OCI-LY7 (cell line): ENCODE results near the gene GATAD2B. TPM values are rescaled to one million over a fixed set of nuclear protein-coding genes. Genes with fewer than 3 reads are reported as not detected.

Experiments
- BruUV-seq: library from RNA; stranded (reverse); fragments of 400-500 nt; replicated peaks from 2 replicates; lab custom pipeline; 2021; lab: Mats Ljungman, UMichigan
- CTCF ChIA-PET: fragments of 300-600 bp; sonication (Branson Sonifier 250); formaldehyde crosslinking; loops from one replicate; lab custom pipeline; 2022; ENCODE audit warnings: antibody characterized with exemption; ENCODE audit not compliant: unreplicated experiment; lab: Charles Lee
- POLR2A ChIA-PET: fragments of 300-600 bp; sonication (Branson Sonifier 250); formaldehyde crosslinking; loops from one replicate; lab custom pipeline; 2022; ENCODE audit warnings: antibody characterized with exemption; lab: Charles Lee
- DNase-seq: peaks from one replicate; pipeline ENCODE4 v3.0.0-alpha.2; 2015; ENCODE audit warnings: low spot score
- H2AFZ ChIP-seq: fragments of 200-600 bp; sonication (generic), shearing (Covaris generic); 2 replicates; pipeline ENCODE4 v1.6.1; 2014; ENCODE audit warnings: mild to moderate bottlenecking, antibody characterized with exemption, low read length, moderate library complexity
- H3K27ac ChIP-seq: fragments of 200-600 bp; sonication (generic); 2 replicates; pipeline ENCODE4 v1.5.1; 2014; ENCODE audit warnings: mixed run types, low read depth, mild to moderate bottlenecking, moderate library complexity, low read length, inconsistent platforms; ENCODE audit not compliant: poor library complexity, severe bottlenecking
- H3K36me3 ChIP-seq: fragments of 200-600 bp; sonication (generic); 2 replicates; pipeline ENCODE4 v1.6.1; 2014; ENCODE audit warnings: mild to moderate bottlenecking, antibody characterized with exemption, low read length, moderate library complexity, mixed read lengths; ENCODE audit not compliant: insufficient read depth
- H3K4me1 ChIP-seq: fragments of 200-600 bp; sonication (generic); 2 replicates; pipeline ENCODE4 v1.5.1; 2014; ENCODE audit warnings: mild to moderate bottlenecking, low read length; ENCODE audit not compliant: insufficient read depth, poor library complexity, severe bottlenecking
- H3K4me2 ChIP-seq: fragments of 200-600 bp; sonication (generic); 2 replicates; pipeline ENCODE4 v1.6.1; 2014; ENCODE audit warnings: mild to moderate bottlenecking, low read length
- H3K4me3 ChIP-seq: fragments of 200-600 bp; sonication (generic); 2 replicates; pipeline ENCODE4 v1.5.1; 2014; ENCODE audit warnings: mild to moderate bottlenecking, low read depth, low read length; ENCODE audit not compliant: poor library complexity, severe bottlenecking
- H3K79me2 ChIP-seq: fragments of 200-600 bp; sonication (generic); 2 replicates; pipeline ENCODE4 v1.6.1; 2016; ENCODE audit warnings: low read depth, mild to moderate bottlenecking, low read length, moderate library complexity, mixed read lengths; ENCODE audit not compliant: insufficient read depth
- H3K9me2 ChIP-seq: fragments of 200-600 bp; sonication (generic); 2 replicates; pipeline ENCODE4 v1.6.1; 2016; ENCODE audit warnings: mild to moderate bottlenecking, low read length, mixed read lengths; ENCODE audit not compliant: insufficient read depth
- H3K9me3 ChIP-seq: fragments of 200-600 bp; sonication (generic); 2 replicates; pipeline ENCODE4 v1.6.1; 2014; ENCODE audit warnings: mild to moderate bottlenecking, mixed run types, low read length, mixed read lengths
- H4K20me1 ChIP-seq: fragments of 200-600 bp; sonication (generic); 2 replicates; pipeline ENCODE4 v1.6.1; 2014; ENCODE audit warnings: mild to moderate bottlenecking, antibody characterized with exemption, low read length, moderate library complexity, mixed read lengths; ENCODE audit not compliant: insufficient read depth
- EZH2phosphoT487 ChIP-seq: fragments of 200-600 bp; sonication (generic); IDR thresholded peaks from 2 replicates; pipeline ENCODE4 v1.6.1; 2018; ENCODE audit warnings: low read depth, borderline replicate concordance, mild to moderate bottlenecking, mixed run types, antibody characterized with exemption, low read length, moderate library complexity, mixed read lengths
- intact Hi-C: fragments of 100-400 bp; cut with micrococcal nuclease; formaldehyde crosslinking; loops from one replicate; pipeline ENCODE4 v1.10.0; 2022; ENCODE audit not compliant: unreplicated experiment
- total RNA-seq, 2 experiments: library from RNA; depleted of rRNA in 1 of 2; stranded (reverse); fragments of >200 nt in 1 of 2; shearing (Covaris generic) in 1 of 2; gene quantifications; 2 replicates each; pipeline ENCODE4 v1.2.3, GENCODE V29; 2014 to 2022
- TF ChIP-seq, protein P1 (sequence below): fragments of 200-600 bp; sonication (generic); conservative IDR thresholded peaks from 2 replicates; pipeline ENCODE4 v1.5.1; 2014; ENCODE audit warnings: mild to moderate bottlenecking, antibody characterized with exemption, low read length, moderate library complexity, mixed read lengths

GATAD2B gene
- total RNA-seq, 2 experiments from 2014 or later = 11.2 to 65.2 TPM

DNA sequence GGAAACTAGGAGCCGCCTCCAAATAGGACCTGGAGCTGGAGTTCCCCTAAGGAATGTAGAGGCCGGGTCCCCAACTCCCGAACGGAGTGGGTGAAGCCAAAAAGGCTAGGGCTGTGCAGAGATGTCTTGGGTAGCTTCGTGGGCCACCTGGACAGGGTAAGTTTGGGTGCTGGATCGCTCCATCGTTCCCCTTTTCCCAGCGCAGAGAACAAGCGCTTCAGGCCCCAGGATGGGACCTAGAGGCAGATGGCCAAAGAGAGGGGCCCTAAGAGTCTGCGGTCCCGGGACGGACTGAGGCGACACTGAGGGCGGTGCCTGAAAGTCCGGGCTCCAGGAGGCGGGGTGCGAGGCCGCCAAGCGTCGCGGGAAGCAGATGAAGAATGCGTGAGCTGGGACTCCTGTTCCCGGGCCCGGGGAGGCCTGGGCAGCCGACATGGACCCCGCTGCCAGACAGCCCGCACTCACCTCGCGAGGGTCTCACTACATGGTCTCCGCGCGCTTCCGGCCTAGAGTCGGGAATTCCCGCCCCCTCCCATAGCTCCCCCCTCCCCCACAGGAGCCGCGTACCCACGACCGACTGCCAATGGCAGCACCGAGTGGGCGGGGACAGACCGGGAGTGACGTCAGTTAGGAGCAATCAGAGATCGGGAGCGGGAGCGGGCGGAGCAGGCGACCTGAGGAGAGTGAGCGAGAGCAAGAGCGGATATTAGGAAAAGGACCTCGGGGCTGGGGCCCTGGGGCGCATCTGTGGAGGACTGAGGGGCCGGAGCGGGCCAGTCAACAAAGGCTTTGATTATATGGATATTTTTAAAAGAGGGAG is 40.5 kb upstream of the GATAD2B start, which contains the start of gene SLC39A1:
Gene SLC39A1 (minus strand): TSS at position 508 of the 820 bp plus-strand sequence. CDS start 822 bp downstream, outside the sequence.
- Histone ChIP-seq H3K9me2 (no peaks in the 10 kb centered on the region), H3K4me3 (peak within 1 kb of the TSS; percentile 85), H3K79me2 (peaks cover 39% of the 10 kb centered on the region), H3K4me2 (peak within 1 kb of the TSS; percentile 99), H4K20me1 (no peaks in the 10 kb centered on the region), H3K4me1 (peaks cover 47% of the 10 kb centered on the region), H2AFZ (peak within 1 kb of the TSS; percentile 34), H3K36me3 (peaks cover 20% of the 10 kb centered on the region), H3K27ac (peak within 1 kb of the TSS; percentile 63), H3K9me3 (no peaks in the 10 kb centered on the region)
- BruUV-seq = no TSS peak
- ChIA-PET CTCF (interaction anchor here (0.6 to 0.9 kb wide), 3 partner anchors 12 to 19 kb away, joined by 3 to 4 read pairs (median 4); partner anchors contain the start of gene JTB), POLR2A (interaction anchor here (1.1 to 2.6 kb wide), 8 partner anchors 12 to 42 kb away, joined by 3 to 24 read pairs (median 5); partner anchors contain the start of genes GATAD2B, JTB, RAB13 and RPS27)
- DNase-seq = peak; percentile 94
- no peak for TF ChIP-seq EZH2phosphoT487
- TF ChIP-seq, protein P1, sequence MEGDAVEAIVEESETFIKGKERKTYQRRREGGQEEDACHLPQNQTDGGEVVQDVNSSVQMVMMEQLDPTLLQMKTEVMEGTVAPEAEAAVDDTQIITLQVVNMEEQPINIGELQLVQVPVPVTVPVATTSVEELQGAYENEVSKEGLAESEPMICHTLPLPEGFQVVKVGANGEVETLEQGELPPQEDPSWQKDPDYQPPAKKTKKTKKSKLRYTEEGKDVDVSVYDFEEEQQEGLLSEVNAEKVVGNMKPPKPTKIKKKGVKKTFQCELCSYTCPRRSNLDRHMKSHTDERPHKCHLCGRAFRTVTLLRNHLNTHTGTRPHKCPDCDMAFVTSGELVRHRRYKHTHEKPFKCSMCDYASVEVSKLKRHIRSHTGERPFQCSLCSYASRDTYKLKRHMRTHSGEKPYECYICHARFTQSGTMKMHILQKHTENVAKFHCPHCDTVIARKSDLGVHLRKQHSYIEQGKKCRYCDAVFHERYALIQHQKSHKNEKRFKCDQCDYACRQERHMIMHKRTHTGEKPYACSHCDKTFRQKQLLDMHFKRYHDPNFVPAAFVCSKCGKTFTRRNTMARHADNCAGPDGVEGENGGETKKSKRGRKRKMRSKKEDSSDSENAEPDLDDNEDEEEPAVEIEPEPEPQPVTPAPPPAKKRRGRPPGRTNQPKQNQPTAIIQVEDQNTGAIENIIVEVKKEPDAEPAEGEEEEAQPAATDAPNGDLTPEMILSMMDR = no peak
- intact Hi-C loops = loop anchor here (1.0 kb wide), 1 partner anchor 40 kb away; no protein-coding TSS in a partner anchor

DNA sequence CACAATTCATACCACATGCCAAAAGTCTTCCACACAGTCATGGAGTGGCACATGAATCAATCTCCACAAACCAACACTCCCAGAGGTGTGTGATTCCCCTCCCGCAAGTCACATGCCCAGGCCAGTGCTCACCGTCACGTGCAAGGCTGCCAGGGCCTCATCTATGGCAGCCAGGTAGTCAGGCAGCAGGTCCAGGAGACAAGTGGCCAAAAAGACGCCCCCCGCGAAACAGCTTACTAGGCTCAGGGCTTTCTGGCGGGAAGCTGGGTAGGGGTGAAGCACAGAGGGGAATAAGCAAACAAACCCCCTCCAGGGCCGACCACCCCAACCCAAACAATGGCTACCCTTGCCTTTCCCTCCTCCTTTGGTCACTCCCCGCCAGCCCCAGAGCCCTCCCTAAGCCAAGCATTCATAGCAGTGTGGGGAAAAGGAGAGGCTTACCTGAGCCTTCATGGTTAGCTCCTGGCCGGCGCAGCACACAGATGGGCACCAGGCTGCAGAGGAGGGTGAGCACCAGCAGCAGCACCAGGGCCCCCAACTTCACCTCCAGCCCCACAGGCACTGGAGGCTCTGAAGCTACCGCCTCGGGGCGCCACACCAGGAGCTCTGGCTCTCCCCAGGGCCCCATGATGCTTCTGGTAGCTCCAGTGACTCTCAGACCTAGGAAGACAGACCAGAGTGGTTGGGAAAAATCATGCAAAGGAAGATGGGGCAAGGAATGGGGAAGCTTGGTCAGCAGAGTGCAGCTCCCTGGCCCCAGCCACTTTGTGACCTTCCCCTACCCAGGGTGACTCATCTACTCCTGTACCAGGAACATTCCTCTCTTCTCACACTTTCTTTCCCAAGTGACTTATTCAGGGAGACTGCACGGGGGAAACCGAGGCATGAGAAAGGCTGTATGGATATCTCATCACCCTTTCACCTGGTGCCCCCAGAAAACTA is 39.6 kb upstream of the GATAD2B start:
- intact Hi-C loops = loop anchor here (1.0 kb wide), 1 partner anchor 39 kb away; no protein-coding TSS in a partner anchor
- DNase-seq = no peak
- peak overlapping the region; percentile 85 for H3K4me3 ChIP-seq
- no peak for TF ChIP-seq EZH2phosphoT487
- TF ChIP-seq, protein P1 = peak; percentile 34; the same call in 1 of the 2 replicates
- no peaks in the 10 kb centered on the region for H4K20me1 ChIP-seq
- H3K9me2 ChIP-seq = no peaks in the 10 kb centered on the region
- peak overlapping the region; percentile 34; the same call in 1 of the 2 replicates for H2AFZ ChIP-seq
- POLR2A ChIA-PET = interaction anchor here (1.1 to 2.6 kb wide), 7 partner anchors 12 to 41 kb away, joined by 3 to 24 read pairs (median 5); partner anchors contain the start of genes GATAD2B, JTB and RAB13
- peaks cover 20% of the 10 kb centered on the region for H3K36me3 ChIP-seq
- peak overlapping the region; percentile 63 for H3K27ac ChIP-seq
- H3K9me3 ChIP-seq = no peaks in the 10 kb centered on the region
- CTCF ChIA-PET = no interaction called here
- peaks cover 42% of the 10 kb centered on the region for H3K4me1 ChIP-seq
- H3K79me2 ChIP-seq = peaks cover 46% of the 10 kb centered on the region
- no TSS peak for BruUV-seq
- H3K4me2 ChIP-seq = peak overlapping the region; percentile 99
